Heart left ventricle (tissue), 16 donors: Measurements from ENCODE around the gene ABLIM1. TPM values are rescaled to one million over a fixed set of nuclear protein-coding genes. Genes with fewer than 3 reads are reported as not detected.
A peak's percentile ranks its signal among the peaks of the same experiment; 100 is the strongest.

Source experiments
- ATAC-seq, 4 donors: fragments of 200-7000 bp; cut with Tn5 transposase; one replicate each; pipeline ENCODE4 v1.9.1; 2020 to 2022; ENCODE audit warnings: moderate library complexity in 4 of 4, mild to moderate bottlenecking in 3 of 4, moderate number of reproducible peaks in 1 of 4
- DNase-seq, 5 donors: peaks; one replicate each; pipeline ENCODE4 v3.0.0-alpha.2; 2020
- H3K27ac ChIP-seq, 12 donors: fragments of 200-600 bp; sonication (generic) in 4 of 12; one replicate each; pipeline versions ENCODE4 v1.5.0 to v1.8.0; 2016 to 2022; ENCODE audit warnings: mild to moderate bottlenecking in 2 of 12
- H3K27me3 ChIP-seq, 9 donors: fragments of 200-600 bp; sonication (generic) in 2 of 9; one replicate each; pipeline versions ENCODE4 v1.5.1 to v1.8.0; 2016 to 2022; ENCODE audit warnings: mild to moderate bottlenecking in 3 of 9
- H3K36me3 ChIP-seq, 9 donors: fragments of 200-600 bp; sonication (generic) in 2 of 9; one replicate each; pipeline versions ENCODE4 v1.5.0 to v1.8.0; 2018 to 2022; ENCODE audit warnings: mild to moderate bottlenecking in 2 of 9
- H3K4me1 ChIP-seq, 12 donors: fragments of 200-600 bp; sonication (generic) in 4 of 12; one replicate each; pipeline versions ENCODE4 v1.5.0 to v1.8.0; 2016 to 2022; ENCODE audit warnings: mild to moderate bottlenecking in 3 of 12
- H3K4me3 ChIP-seq, 12 donors: fragments of 200-600 bp; sonication (generic) in 4 of 12; one replicate each; pipeline versions ENCODE4 v1.5.0 to v1.8.0; 2017 to 2022; ENCODE audit warnings: mild to moderate bottlenecking in 9 of 12, moderate library complexity in 4 of 12
- H3K9me3 ChIP-seq, 12 donors: fragments of 200-600 bp; sonication (generic) in 4 of 12; one replicate each; pipeline versions ENCODE4 v1.5.0 to v1.8.0; 2016 to 2022; ENCODE audit warnings: mild to moderate bottlenecking in 1 of 12
- POLR2A ChIP-seq, 2 donors: fragments of 450-650 bp; IDR thresholded peaks; one replicate each; pipeline ENCODE4 v1.6.1; 2017; ENCODE audit warnings: antibody characterized with exemption in 2 of 2, mild to moderate bottlenecking in 2 of 2, moderate library complexity in 2 of 2
- WGBS, 4 donors: extraction: QIAGEN DNeasy Blood & Tissue Kit in 2 of 4; methylation state at CpG; one replicate each; pipeline versions ENCODE4 v1.1.5 to v1.1.7; 2013 to 2018; 5-methylcytosine and 5-hydroxymethylcytosine counted together
- intact Hi-C, 10 donors: fragments of 100-400 bp; cut with DNase I; formaldehyde crosslinking; loops; one replicate each; pipeline versions ENCODE4 v1.11.1 to v1.14.2; 2022
- polyA plus RNA-seq, 2 donors: library from polyadenylated mRNA; stranded (reverse); fragments of 200-250 nt; gene quantifications; one replicate each; pipeline ENCODE4 v1.2.3, GENCODE V29; 2013
- total RNA-seq, 9 donors: library from RNA; depleted of rRNA in 2 of 9; stranded (reverse); fragments of >200 nt in 2 of 9; fragmentation: NEBNext Ultra II Directional in 3 of 9; extraction: Animal tissue kit (Norgen Biotek cat#: 25700) in 3 of 9; gene quantifications; one replicate each; pipeline versions ENCODE4 v1.1.0 to v1.2.4, GENCODE V29; 2016 to 2023
- TF ChIP-seq, protein P1 (sequence below), 12 donors: fragments of 200-600 bp; sonication (generic) in 4 of 12; IDR thresholded peaks; one replicate each; pipeline versions ENCODE4 v1.5.0 to v1.8.0; 2018 to 2022; ENCODE audit warnings: antibody characterized with exemption in 12 of 12, mild to moderate bottlenecking in 5 of 12
- donor health status: ischemic (EF 13 %, LVEDD 7.1; RV severe dilation, severe dysfunction).
- donor health status: healthy with polysubstance abuse.
- donor health status: DM: no; HTN: yes; CAD: no.
- donor health status: DM: no; HTN: no; CAD: no.
- donor health status: ischemic (EF 25% LVEDD 6.9; RV normal size, moderate dysfunction).
- donor health status: ischemic (EF 25% LVEDD 5.7; RV mildly dilated, moderate dysfunction).
- donor health status: healthy.
- donor health status: DM: yes; HTN: yes; CAD: no.
- donor health status: ischemic (EF 35%, LVEDD 5.7; RV mildly dilated, moderate dysfunction).
- donor health status: nonischemic (EF 11% LVEDD 7.7; RV severe dilation, severe dysfunction).
- donor health status: DM: yes; HTN: yes; CAD: no.
- donor health status: PGD.
- donor health status: ischemic (EF 29% LVEDD 5.4; RV normal size, mild dysfunction).
- donor health status: nonischemic (EF 23%, LVEDD 6.1; RV moderate dilation, normal function).

Gene ABLIM1
- total and polyA plus RNA-seq, 11 donors: 242 to 713 (median 561) TPM

DNA sequence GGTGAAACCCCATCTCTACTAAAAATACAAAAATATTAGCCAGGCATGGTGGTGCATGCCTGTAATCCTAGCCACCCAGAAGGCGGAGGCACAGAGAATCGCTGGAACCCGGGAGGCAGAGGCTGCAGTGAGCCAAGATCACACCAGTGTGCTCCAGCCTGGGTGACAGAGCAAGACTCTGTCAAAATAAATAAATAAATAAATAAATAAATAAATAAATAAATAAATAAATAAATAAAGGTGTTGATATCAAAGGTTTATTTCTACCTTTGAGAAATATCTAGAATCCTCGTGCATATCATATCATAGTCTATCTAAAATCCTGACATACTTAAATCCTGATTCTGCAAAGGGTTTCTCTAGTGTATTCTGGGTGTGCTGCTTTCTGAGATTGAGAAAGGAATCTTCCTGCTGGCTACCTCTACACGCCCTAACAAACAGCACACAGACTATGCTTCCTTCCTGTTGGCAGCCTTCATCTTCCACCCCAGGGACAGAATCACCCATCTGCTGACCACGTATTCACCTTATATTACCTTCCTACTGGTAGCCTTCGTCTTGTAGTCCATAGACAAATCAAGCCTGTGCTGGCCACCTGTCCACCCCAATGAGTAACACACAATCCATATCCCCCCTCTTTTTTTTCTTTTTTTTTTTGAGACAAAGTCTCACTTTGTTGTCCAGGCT lies 8.7 kb downstream of the ABLIM1 start:
- DNase-seq (no peak), ATAC-seq (peak in 3 of 4 donors; percentile 5 to 38 (median 17))
- intact Hi-C loops: no loop called here
- TF ChIP-seq, protein P1, sequence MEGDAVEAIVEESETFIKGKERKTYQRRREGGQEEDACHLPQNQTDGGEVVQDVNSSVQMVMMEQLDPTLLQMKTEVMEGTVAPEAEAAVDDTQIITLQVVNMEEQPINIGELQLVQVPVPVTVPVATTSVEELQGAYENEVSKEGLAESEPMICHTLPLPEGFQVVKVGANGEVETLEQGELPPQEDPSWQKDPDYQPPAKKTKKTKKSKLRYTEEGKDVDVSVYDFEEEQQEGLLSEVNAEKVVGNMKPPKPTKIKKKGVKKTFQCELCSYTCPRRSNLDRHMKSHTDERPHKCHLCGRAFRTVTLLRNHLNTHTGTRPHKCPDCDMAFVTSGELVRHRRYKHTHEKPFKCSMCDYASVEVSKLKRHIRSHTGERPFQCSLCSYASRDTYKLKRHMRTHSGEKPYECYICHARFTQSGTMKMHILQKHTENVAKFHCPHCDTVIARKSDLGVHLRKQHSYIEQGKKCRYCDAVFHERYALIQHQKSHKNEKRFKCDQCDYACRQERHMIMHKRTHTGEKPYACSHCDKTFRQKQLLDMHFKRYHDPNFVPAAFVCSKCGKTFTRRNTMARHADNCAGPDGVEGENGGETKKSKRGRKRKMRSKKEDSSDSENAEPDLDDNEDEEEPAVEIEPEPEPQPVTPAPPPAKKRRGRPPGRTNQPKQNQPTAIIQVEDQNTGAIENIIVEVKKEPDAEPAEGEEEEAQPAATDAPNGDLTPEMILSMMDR (IDR thresholded peaks at IDR 0.05): no peak
- no peak for TF ChIP-seq POLR2A (IDR thresholded peaks at IDR 0.05)
- H3K27ac ChIP-seq: peak overlapping the region in 11 of 12 donors; percentile 56 to 93 (median 77)
- H3K27me3 ChIP-seq: no peaks in the 10 kb centered on the region
- no peak overlapping the region for H3K4me3 ChIP-seq
- H3K9me3 ChIP-seq: no peaks in the 10 kb centered on the region
- 41 to 53% (median 48%) methylated on average over 7 of the region's 7 CpGs for WGBS, 4 donors
- peaks cover 23 to 100% (median 72%) of the 10 kb centered on the region in 12 donors for H3K4me1 ChIP-seq
- H3K36me3 ChIP-seq: no peaks in the 10 kb centered on the region

DNA sequence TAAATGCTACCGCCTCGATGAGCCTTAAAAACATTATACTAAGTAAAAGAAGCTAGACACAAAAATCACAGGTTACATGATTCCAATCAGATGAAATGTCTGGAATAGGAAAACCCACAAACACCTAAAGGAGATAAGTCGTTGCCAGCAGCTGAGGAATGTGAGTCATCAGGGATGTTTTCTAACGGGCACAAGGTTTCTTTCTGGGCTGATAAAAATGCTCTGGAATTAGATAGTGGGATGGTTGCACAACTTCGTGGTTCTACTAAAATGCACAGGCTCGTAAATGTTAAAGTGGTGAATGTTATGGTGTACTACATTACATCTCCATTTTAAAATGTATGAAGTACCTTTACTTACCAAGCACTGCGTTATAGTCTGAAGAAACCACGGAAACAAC lies 9.7 kb downstream of the ABLIM1 start:
- Histone ChIP-seq H3K36me3 (no peaks in the 10 kb centered on the region), H3K4me1 (peaks cover 22 to 96% (median 65%) of the 10 kb centered on the region in 12 donors), H3K4me3 (no peak overlapping the region), H3K27ac (peak overlapping the region in 11 of 12 donors; percentile 63 to 93 (median 77)), H3K9me3 (no peaks in the 10 kb centered on the region), H3K27me3 (no peaks in the 10 kb centered on the region)
- no peak for TF ChIP-seq POLR2A (IDR thresholded peaks at IDR 0.05)
- TF ChIP-seq, protein P1 (IDR thresholded peaks at IDR 0.05): no peak
- DNase-seq (no peak), ATAC-seq (no peak)
- 42 to 46% (median 44%) methylated on average over 8 of the region's 8 CpGs for WGBS, 4 donors
- intact Hi-C loops: no loop called here

DNA sequence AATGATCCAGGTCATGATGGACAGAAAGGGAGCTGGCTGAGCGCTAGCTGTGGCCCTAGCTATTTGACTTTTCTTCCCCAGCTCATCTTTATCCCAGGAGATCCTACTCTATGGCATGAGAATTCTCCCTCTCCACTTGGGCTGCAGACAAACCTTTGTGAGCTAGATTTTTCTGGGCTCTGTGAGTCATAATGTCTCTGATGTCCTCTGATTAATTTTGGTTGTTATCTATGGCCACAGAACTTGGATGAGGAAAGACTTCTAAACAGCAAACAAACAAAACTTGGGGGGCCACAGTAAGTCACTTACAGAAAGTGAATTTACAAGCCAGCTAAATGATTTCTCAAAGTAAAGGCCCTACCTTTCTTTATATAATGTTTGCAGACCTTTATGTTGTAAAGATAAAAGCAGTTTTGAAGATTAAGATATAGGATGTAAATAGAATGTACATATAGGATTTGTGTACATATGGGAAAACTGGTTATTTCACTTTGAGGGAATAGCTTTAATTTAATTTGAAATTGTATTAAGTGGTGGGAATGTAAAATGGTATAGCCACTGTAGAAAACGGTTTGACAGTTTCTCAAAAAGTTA lies 10.4 kb downstream of the ABLIM1 start:
- Histone ChIP-seq H3K27ac (peak overlapping the region in 11 of 12 donors; percentile 53 to 93 (median 77)), H3K4me1 (peaks cover 15 to 94% (median 59%) of the 10 kb centered on the region in 12 donors)
- WGBS, 4 donors: 56 to 74% (median 67%) methylated on average over 2 of the region's 2 CpGs

DNA sequence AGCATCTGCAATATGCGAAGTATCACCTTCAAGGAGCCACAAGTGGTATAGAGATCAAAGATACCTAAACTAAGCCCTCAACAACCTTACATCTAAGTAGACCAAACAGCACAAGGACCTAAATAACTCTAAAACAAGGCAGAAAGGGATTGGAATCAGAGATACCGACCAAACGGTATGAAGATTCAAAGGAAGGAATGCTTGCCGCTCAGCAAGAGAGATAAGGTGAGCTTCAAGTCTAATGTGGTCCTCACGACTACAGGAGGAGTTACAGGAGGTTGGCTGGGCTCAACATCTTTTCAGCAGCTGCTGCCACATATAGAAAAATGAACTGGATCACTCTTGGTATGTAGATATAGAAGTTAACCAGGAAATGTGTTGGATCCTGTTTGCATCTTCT lies 11.6 kb downstream of the ABLIM1 start:
- 48 to 62% (median 56%) methylated on average over 5 of the region's 5 CpGs for WGBS, 4 donors
- Histone ChIP-seq H3K9me3 (no peaks in the 10 kb centered on the region), H3K4me3 (no peak overlapping the region), H3K4me1 (peaks cover 15 to 89% (median 49%) of the 10 kb centered on the region in 12 donors), H3K36me3 (peaks cover 0 to 3% (median 0%) of the 10 kb centered on the region in 9 donors), H3K27ac (peak overlapping the region in 7 of 12 donors; percentile 64 to 93 (median 78)), H3K27me3 (no peaks in the 10 kb centered on the region)
- TF ChIP-seq, protein P1 (IDR thresholded peaks at IDR 0.05): no peak
- TF ChIP-seq POLR2A (IDR thresholded peaks at IDR 0.05): no peak
- ATAC-seq (no peak), DNase-seq (no peak)
- intact Hi-C loops: no loop called here

More for the DNA sequence above, 10.4 kb downstream of the ABLIM1 start:
- no peaks in the 10 kb centered on the region for H3K36me3 ChIP-seq
- intact Hi-C loops: no loop called here
- no peaks in the 10 kb centered on the region for H3K9me3 ChIP-seq
- H3K27me3 ChIP-seq: no peaks in the 10 kb centered on the region
- ATAC-seq (peak in 1 of 4 donors; percentile 14), DNase-seq (no peak)
- TF ChIP-seq, protein P1 (IDR thresholded peaks at IDR 0.05): no peak
- TF ChIP-seq POLR2A (IDR thresholded peaks at IDR 0.05): no peak
- no peak overlapping the region for H3K4me3 ChIP-seq
